HG03045 (cell line): ENCODE data around the gene DVL1.

Experiments
- ATAC-seq: cut with Tn5 transposase; IDR thresholded peaks from one replicate; pipeline ENCODE4 v1.9.1; 2021; ENCODE audit warnings: mild to moderate bottlenecking, moderate library complexity; ENCODE audit not compliant: unreplicated experiment

Gene DVL1

DNA sequence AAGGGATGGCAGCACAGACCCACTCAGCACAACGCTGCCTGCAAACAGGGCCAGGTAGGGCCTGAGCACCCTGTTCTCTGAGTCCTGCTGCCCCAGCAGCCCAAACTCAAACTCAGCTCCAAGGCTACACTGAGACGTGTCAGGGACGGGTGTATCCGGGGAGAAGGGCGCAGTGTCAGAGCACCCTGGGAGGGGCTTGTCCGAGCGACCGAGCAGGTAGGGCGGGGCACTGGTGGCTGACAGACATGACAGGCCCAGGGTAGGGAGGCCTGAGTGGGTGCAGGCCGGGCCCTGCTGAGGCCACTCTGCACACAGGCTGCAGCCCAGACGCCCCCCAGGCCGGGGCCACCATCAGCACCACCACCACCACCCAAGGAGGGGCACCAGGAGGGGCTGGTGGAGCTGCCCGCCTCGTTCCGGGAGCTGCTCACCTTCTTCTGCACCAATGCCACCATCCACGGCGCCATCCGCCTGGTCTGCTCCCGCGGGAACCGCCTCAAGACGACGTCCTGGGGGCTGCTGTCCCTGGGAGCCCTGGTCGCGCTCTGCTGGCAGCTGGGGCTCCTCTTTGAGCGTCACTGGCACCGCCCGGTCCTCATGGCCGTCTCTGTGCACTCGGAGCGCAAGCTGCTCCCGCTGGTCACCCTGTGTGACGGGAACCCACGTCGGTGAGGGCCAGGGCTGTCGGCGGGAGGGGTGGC is 63.5 kb downstream of the DVL1 start:
- no peak for ATAC-seq
